GM19463 (cell line): ENCODE measurements around the gene MADD.
A peak's percentile ranks its signal among the peaks of the same experiment; 100 is the strongest.

Experiments used
- ATAC-seq: cut with Tn5 transposase; IDR thresholded peaks from one replicate; pipeline ENCODE4 v1.9.1; 2021; ENCODE audit warnings: mild to moderate bottlenecking, moderate library complexity; ENCODE audit not compliant: unreplicated experiment

The MADD gene

DNA sequence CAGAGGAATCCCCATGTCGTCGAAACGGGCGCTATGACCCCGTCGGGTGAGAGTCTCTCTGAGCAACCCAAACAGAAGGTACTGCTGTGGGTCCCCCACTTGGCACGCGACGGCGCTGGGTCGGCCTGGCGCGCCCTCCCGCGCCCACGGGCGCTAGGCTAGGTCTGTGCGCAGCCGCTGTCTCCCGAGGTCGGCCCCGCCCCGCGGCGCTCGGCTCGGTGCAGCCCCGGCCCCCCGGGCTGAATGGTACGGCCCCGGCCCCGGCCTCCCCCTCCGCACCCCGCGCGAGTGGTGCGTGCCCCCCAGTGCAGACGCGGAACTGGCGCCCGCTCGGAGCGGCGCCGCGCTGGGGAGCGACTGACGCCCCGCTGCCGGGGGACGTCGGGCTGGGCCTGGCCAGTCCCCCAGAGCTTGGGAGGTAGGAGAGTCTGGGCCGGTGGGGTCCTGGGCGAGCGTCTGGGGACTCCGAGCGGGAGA lies at the start of gene MADD:
MADD (plus strand) TSS at position 305 of the 477 bp plus-strand sequence.
- ATAC-seq = peak; percentile 74

DNA sequence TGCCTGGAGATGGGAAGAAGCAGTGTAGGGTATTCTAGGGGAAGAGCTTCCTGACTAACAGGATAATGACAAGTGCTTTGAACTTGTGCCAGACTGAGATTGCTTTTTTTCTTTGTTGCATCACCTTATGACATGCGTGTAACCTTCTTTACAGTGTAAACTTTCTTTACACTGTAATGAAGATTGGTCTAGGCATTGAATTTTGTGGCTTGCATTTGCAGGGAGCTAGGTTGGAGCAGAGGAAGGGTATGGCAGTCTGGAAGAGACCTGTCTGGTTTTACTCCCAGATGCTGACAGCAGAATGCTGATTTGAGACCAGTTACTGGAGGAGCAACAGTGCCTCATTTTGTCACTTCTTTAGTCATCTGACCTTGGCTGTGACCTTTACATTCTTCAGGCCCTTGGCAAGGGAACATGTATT lies 49.5 kb upstream of the MADD start:
- ATAC-seq = no peak

DNA sequence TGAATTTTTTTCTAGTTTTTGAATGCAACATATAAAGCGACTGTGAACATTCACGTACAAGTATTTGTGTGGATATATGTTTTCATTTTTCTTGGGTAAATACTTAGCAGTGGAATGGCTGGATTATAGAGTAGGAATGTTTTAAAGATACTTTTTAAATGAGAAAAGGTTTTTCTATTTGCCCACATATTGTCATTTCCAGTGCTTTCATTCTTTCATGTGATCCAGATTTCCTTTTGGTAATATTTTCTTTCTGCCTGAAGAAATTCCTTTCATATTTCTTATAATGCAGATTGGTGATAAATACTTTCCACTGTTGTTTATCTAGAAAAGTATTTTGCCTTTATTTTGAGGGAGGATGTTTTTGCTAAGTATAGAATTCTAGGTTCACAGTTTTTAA lies 47.2 kb upstream of the MADD start:
- ATAC-seq = no peak

GRCh38 chr11:47225552-47226400 lies 44.2 kb upstream of the MADD start:
- peak; percentile 68 for ATAC-seq

DNA sequence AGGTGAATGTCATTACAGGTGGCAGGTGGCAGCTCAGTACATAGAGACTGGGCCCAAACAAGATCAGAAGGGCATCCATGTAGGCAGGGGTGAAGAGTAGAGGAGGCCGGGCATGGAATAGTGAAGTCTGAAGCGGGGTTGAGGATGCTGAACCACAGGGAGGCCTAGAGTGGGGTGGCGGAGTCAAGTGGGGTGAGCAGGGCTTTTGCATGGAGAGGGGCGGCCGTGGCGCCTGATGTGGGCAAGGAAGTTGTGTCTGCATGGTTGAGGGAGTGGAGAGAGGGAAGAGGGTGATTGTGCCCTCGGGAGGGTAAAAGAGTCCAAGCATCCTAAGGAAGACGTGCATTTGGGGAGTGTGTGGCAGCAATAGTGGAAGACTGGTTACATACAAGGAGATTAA lies 40.8 kb upstream of the MADD start:
- ATAC-seq = no peak

DNA sequence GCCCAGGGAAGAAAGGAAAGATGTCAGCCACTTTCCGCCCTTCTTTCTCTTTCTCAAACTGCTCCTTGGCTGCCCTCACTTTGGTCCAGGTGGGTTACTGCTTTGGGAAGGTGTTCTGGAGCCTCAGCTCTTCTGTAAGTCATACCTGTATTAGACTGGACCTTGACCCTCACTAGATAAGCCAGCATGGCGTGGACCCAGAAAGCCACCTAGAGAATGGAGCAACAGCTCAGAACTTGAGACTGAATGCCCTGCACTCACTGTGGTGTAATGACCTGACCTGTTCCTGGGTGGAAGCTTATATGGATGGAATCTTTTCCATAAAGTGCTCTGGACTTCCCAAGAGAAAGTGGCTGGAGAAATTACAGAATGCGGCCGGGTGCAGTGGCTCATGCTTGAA lies 36.9 kb upstream of the MADD start:
- ATAC-seq = no peak

DNA sequence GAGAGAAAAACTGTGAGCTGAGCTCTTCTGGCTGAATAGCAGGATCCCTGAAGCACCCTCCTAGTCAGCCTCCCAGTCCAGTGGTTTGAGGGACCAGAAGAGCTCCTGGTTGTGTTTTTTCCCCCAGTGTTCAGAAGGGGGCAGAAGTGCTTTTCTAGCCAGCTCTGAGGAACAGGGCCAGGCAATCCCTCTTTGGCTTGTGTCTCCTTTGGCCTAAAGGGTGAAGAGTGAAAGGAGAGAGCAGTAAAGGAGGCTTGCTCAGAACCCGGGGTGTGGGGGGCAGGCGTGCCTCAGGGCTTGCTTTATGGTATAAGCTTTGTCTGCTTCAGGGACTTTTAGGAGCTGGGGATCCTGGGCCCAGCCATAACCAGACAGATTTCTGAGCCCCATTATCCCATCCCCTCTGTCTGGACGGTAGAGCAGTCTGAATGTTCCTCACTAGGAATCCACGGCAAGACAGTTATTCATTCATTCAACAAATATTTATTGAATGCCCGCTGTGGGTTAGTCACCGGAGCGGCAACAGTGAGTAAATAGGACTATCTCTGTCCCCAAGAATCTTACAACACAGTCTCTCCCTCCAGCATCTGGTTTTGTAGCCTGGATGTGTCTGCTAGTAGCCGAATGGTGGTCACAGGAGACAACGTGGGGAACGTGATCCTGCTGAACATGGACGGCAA lies 35.8 kb upstream of the MADD start:
- no peak for ATAC-seq

- no peak for ATAC-seq
Observed at GRCh38 chr11:47234669-47235100, 35.2 kb upstream of the MADD start.

GRCh38 chr11:47235163-47235562 lies 34.8 kb upstream of the MADD start:
- no peak for ATAC-seq

DNA sequence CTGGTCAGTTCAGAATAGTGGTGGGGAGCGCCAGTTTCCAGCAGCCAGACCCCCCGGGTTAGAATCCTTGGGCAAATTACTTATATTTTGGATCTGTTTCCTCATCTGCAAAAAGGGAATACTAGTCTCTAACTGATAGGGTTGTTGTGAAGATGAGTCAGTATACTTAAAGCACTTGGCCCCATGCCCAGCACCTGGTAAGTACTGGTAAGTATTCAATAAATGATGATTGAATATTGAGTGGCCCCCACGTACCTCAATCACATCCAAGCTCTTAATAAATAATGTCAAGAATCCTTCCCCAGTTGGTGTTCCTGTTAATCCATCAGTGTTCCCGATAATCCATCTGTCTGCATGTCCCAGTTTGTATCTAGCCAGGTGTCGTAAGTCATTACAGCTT lies 33.5 kb upstream of the MADD start:
- no peak for ATAC-seq

DNA sequence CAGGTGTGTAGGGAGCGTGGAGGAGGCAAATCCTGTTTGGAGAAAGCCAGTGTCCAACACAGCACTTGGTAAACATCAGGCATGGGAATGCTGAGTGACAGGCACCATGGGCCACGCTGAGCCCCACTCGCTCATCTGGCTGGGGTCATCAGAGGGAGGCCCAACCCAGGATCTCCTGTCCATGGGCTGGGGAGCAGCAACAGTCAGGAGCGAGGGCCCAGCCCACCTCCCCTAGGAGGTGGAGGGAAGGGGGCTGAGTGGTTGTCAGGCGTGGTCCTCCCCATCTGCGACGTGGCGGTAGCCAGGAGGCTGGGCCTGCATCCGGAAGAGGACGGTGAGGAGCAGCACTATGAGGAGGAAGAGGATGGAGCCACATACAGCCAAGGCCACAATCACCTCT lies 30.1 kb upstream of the MADD start:
- ATAC-seq = no peak

GRCh38 chr11:47241841-47242301 lies 28.1 kb upstream of the MADD start:
- no peak for ATAC-seq

DNA sequence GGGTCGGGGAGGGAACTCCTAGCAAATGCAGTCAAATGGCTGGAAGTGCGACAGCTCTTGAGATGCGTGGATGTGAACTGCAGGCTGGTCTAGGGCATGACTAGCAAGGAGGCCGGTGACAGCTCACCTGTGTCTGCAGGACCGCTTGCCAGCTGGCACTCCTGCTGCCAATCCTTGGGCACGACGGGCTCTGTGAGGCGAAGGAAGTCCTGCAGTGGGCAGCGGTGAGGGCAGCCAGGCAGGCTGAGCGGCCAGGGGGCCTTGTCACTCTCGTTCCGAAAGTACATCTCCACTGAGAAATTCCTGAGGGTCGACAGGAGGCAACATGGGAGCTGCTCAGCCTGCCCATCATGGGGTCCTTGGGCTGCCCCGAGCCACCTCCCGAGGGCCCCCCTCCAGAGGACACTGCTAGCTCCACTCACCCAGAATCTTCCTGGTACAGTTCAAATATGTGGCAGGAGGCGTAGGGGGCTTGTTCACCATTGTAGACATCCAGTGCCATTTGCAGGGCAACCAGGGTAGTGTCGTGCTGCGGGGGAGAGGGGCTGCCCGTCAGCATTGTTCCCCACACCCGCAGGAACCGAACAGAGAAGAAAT lies 27.2 kb upstream of the MADD start:
- no peak for ATAC-seq

- no peak for ATAC-seq
Observed at GRCh38 chr11:47243454-47243853, 26.5 kb upstream of the MADD start.

DNA sequence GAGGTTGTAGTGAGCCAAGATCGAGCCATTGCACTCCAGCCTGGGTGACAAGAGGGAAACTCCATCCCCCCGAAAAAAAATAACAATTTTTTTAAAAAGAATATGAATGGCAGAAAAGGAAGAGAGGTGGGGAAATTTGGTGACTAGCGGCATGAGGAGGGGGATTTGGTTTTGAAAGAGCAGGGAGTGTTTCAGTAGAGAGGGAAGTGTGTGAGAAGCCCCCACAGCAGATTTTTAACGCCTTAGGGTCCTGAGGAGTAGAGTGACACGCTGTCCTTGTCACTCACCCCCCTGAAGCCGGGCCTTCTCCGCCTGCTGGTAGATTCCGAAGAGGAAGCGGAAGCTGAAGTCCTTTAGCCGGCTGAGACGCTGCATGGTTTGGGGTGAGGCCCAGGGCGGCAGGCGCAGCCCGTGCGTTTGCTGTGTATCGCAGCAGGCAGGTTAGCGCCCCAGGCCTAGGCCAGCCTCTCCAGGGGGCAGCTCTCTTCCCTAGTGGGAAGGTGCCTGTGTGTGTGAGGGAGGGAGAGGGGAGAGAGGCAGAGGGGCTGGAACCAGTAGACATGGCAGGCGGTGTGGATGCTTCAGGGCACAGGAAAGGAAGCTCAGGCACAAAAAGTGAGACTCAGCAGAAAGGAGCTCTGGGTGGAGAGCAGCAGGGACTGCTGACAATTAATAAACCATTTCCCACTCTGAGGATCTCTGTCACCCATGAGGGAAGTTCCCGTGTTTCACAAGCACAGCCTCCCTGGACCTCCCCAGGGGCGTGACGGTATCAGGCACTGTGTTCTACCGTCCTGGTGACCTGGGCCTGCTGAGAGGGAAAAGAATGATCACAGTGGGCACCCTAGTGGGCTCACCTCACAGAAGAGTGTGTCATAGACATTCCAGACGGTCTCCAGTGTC lies 25.2 kb upstream of the MADD start:
- ATAC-seq = no peak

- no peak for ATAC-seq
Observed at GRCh38 chr11:47245611-47246357, 24.1 kb upstream of the MADD start.

- ATAC-seq = no peak
Observed at GRCh38 chr11:47247502-47247901, 22.4 kb upstream of the MADD start.

DNA sequence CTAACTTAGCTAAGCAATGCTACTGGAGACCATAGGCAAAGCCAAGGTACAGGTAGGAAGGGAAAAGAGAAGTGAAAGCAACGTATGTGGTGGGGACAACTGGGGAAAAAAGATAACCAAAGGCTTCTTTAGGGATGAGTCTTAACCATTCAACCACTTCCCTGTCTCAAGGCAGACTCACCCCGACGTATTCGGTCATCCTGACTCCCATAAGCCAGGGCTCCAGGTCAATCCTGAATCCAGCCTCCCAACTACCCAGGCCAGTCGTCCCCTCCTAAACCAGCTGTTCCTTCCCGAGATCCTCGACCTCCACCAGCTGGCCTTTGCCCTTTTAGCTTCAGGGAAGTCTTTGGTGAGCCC lies 21.6 kb upstream of the MADD start:
- ATAC-seq = peak; percentile 23

- peak; percentile 94 for ATAC-seq
Observed at GRCh38 chr11:47248664-47249377, 21.1 kb upstream of the MADD start, which contains the start of gene ACP2. Gene ACP2 (minus strand): TSS chr11:47248814. CDS start chr11:47248789, 25 bp downstream.
